Inflammatory macrophage treated with lipopolysaccharide for 4 hours (primary cell): ENCODE data around the gene RRP15.
A peak's percentile ranks its signal among the peaks of the same experiment; 100 is the strongest.
"Not testable (repeated sequence)": the region's sequence is repeated elsewhere in the genome, so short reads cannot be mapped to it uniquely, and the experiment has no call there.

Source experiments
- DNase-seq: peaks from one replicate; pipeline ENCODE4 v3.0.0-alpha.2; 2020

Gene RRP15

GRCh38 chr1:218297867-218298266, 12.8 kb downstream of the RRP15 start:
- no peak for DNase-seq

GRCh38 chr1:218298398-218298797, 13.3 kb downstream of the RRP15 start:
- DNase-seq: no peak

- DNase-seq: peak; percentile 3
Observed at GRCh38 chr1:218299416-218299815, 14.3 kb downstream of the RRP15 start.

- DNase-seq: no peak
Observed at GRCh38 chr1:218301217-218301616, 16.1 kb downstream of the RRP15 start.

GRCh38 chr1:218302155-218302554, 17.1 kb downstream of the RRP15 start:
- no peak for DNase-seq

GRCh38 chr1:218303176-218303879, 18.2 kb downstream of the RRP15 start:
- no peak for DNase-seq

- DNase-seq: no peak
Observed at GRCh38 chr1:218304281-218305039, 19.4 kb downstream of the RRP15 start.

- DNase-seq: no peak
Observed at GRCh38 chr1:218305472-218306064, 20.5 kb downstream of the RRP15 start.

- no peak for DNase-seq
Observed at GRCh38 chr1:218312509-218312908, 27.4 kb downstream of the RRP15 start.

- DNase-seq: no peak
Observed at GRCh38 chr1:218314316-218314715, 29.2 kb downstream of the RRP15 start.

GRCh38 chr1:218315638-218316037, 30.5 kb downstream of the RRP15 start:
- no peak for DNase-seq

- DNase-seq: no peak
Observed at GRCh38 chr1:218317061-218317460, 32.0 kb downstream of the RRP15 start.

- not testable (repeated sequence) for DNase-seq
Observed at GRCh38 chr1:218320182-218320581, 35.1 kb downstream of the RRP15 start.

GRCh38 chr1:218322762-218323161, 37.7 kb downstream of the RRP15 start:
- DNase-seq: no peak

- DNase-seq: no peak
Observed at GRCh38 chr1:218323568-218324225, 38.6 kb downstream of the RRP15 start.

- DNase-seq: no peak
Observed at GRCh38 chr1:218324226-218324580, 39.1 kb downstream of the RRP15 start.

GRCh38 chr1:218328769-218329168, 43.7 kb downstream of the RRP15 start:
- no peak for DNase-seq

GRCh38 chr1:218330043-218330623, 45.0 kb downstream of the RRP15 start:
- peak; percentile 27 for DNase-seq

GRCh38 chr1:218332416-218332815, 47.3 kb downstream of the RRP15 start:
- DNase-seq: no peak

- DNase-seq: peak; percentile 15
Observed at GRCh38 chr1:218336328-218336727, 51.2 kb downstream of the RRP15 start.

- peak; percentile 45 for DNase-seq
Observed at GRCh38 chr1:218339267-218339831, 54.3 kb downstream of the RRP15 start.

- no peak for DNase-seq
Observed at GRCh38 chr1:218341325-218341724, 56.2 kb downstream of the RRP15 start.

- no peak for DNase-seq
Observed at GRCh38 chr1:218342091-218342490, 57.0 kb downstream of the RRP15 start.
